ENCODE measurements around the gene GPR83.
"Not testable (repeated sequence)": the region's sequence is repeated elsewhere in the genome, so short reads cannot be mapped to it uniquely, and the experiment has no call there.

DNA sequence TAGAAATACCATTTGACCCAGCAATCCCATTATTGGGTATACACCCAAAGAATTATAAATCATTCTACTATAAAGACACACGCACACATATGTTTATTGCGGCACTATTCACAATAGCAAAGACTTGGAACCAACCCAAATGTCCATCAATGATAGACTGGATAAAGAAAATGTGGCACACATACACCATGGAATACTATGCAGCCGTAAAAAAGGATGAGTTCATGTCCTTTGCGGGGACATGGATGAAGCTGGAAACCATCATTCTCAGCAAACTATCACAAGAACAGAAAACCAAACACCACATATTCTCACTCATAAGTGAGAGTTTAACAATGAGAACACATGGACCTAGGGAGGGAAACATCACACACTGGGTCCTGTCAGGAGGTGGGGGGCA is 9.3 kb downstream of the GPR83 start:
- TF ChIP-seq CTCF, POLR2A (IDR thresholded peaks at IDR 0.05): not testable (repeated sequence)
